Small intestine (tissue), 7 donors: ENCODE measurements around the gene ARHGAP4. TPM values are rescaled to one million over a fixed set of nuclear protein-coding genes. Genes with fewer than 3 reads are reported as not detected.

Experiments used
- DNase-seq, 2 donors: peaks; one replicate each; pipeline versions ENCODE4 v3.0.0 to v3.0.0-alpha.2; 2013
- FAIRE-seq: peaks from 2 replicates; lab custom pipeline; 2012; peaks lifted over from hg19 to GRCh38; lab: Jason Lieb, UNC
- H3K27ac ChIP-seq, 3 donors: one replicate each; pipeline ENCODE4 v1.5.1; 2013; ENCODE audit warnings: low read length in 2 of 3, mild to moderate bottlenecking in 2 of 3, control low read depth in 1 of 3, inconsistent platforms in 1 of 3, low read depth in 1 of 3, moderate library complexity in 1 of 3
- H3K27me3 ChIP-seq, 3 donors: one replicate each; pipeline ENCODE4 v1.6.1; 2013; ENCODE audit warnings: low read length in 3 of 3, inconsistent platforms in 1 of 3; ENCODE audit not compliant: control insufficient read depth in 3 of 3, insufficient read depth in 3 of 3
- H3K36me3 ChIP-seq, 3 donors: one replicate each; pipeline ENCODE4 v1.6.1; 2013; ENCODE audit warnings: low read length in 3 of 3, inconsistent platforms in 1 of 3, low read depth in 1 of 3, mild to moderate bottlenecking in 1 of 3, moderate library complexity in 1 of 3; ENCODE audit not compliant: control insufficient read depth in 3 of 3, insufficient read depth in 2 of 3
- H3K4me1 ChIP-seq, 3 donors: one replicate each; pipeline ENCODE4 v1.6.1; 2013; ENCODE audit warnings: low read length in 2 of 3, inconsistent platforms in 1 of 3, low read depth in 1 of 3, mild to moderate bottlenecking in 1 of 3, moderate library complexity in 1 of 3; ENCODE audit not compliant: control insufficient read depth in 3 of 3, insufficient read depth in 2 of 3
- H3K4me3 ChIP-seq, 3 donors: one replicate each; pipeline ENCODE4 v1.5.1; 2013; ENCODE audit warnings: low read length in 3 of 3, control low read depth in 1 of 3, inconsistent platforms in 1 of 3, low read depth in 1 of 3, mild to moderate bottlenecking in 1 of 3, moderate library complexity in 1 of 3
- H3K9me3 ChIP-seq, 2 donors: one replicate each; pipeline ENCODE4 v1.6.1; 2013; ENCODE audit warnings: low read depth in 1 of 2, low read length in 1 of 2; ENCODE audit not compliant: control insufficient read depth in 2 of 2, insufficient read depth in 1 of 2
- WGBS, 3 donors: extraction: QIAGEN DNeasy Blood & Tissue Kit; methylation state at CpG; one replicate each; pipeline ENCODE4 v1.1.7; 2013; 5-methylcytosine and 5-hydroxymethylcytosine counted together
- polyA plus RNA-seq, 4 donors: library from polyadenylated mRNA; stranded (reverse) in 3 of 4; unstranded in 1 of 4; fragments of 200-250 nt in 3 of 4; fragments of 120-200 nt in 1 of 4; gene quantifications; one replicate each; pipeline versions ENCODE4 v1.2.1 to v1.2.3, GENCODE V29; 2013
- donor health status: healthy with polysubstance abuse.
- donor health status: control.
- donor health status: control.
- donor health status: Bipolar disorder and iron deficiency.
- donor health status: healthy.

Gene ARHGAP4
- polyA plus RNA-seq, 4 donors: 29.8 to 63.0 (median 49.0) TPM

- H3K27me3 ChIP-seq: no peaks in the 10 kb centered on the region
- peaks cover 0 to 17% (median 0%) of the 10 kb centered on the region in 3 donors for H3K36me3 ChIP-seq
- H3K27ac ChIP-seq: peak overlapping the region in 1 of 3 donors; percentile 9
- no peak overlapping the region for H3K4me3 ChIP-seq
- H3K4me1 ChIP-seq: peaks cover 0 to 31% (median 0%) of the 10 kb centered on the region in 3 donors
- FAIRE-seq (no peak), DNase-seq (no peak)
- H3K9me3 ChIP-seq: no peaks in the 10 kb centered on the region
- WGBS, 3 donors: 50 to 59% (median 52%) methylated on average over 19 to 25 of the region's 25 CpGs
Measured at GRCh38 chrX:153922932-153923857, 2.9 kb downstream of the ARHGAP4 start.

GRCh38 chrX:153921511-153922446, 4.3 kb downstream of the ARHGAP4 start:
- WGBS, 3 donors: 56 to 82% (median 71%) methylated on average over 13 to 40 of the region's 40 CpGs
- Histone ChIP-seq H3K9me3 (no peaks in the 10 kb centered on the region), H3K36me3 (peaks cover 0 to 17% (median 0%) of the 10 kb centered on the region in 3 donors), H3K4me1 (peaks cover 0 to 25% (median 0%) of the 10 kb centered on the region in 3 donors), H3K27ac (peak overlapping the region in 1 of 3 donors; percentile 17), H3K27me3 (no peaks in the 10 kb centered on the region), H3K4me3 (no peak overlapping the region)
- FAIRE-seq: no peak
- no peak for DNase-seq

GRCh38 chrX:153921070-153921469, 5.0 kb downstream of the ARHGAP4 start:
- H3K36me3 ChIP-seq: peaks cover 0 to 21% (median 0%) of the 10 kb centered on the region in 3 donors
- DNase-seq (no peak), FAIRE-seq (no peak)
- 75 to 88% (median 81%) methylated on average over 7 to 16 of the region's 16 CpGs for WGBS, 3 donors
- H3K4me3 ChIP-seq: no peak overlapping the region
- H3K9me3 ChIP-seq: no peaks in the 10 kb centered on the region
- H3K27ac ChIP-seq: peak overlapping the region in 1 of 3 donors; percentile 17
- peaks cover 0 to 19% (median 0%) of the 10 kb centered on the region in 3 donors for H3K4me1 ChIP-seq
- H3K27me3 ChIP-seq: no peaks in the 10 kb centered on the region

GRCh38 chrX:153920546-153920945, 5.5 kb downstream of the ARHGAP4 start:
- H3K4me3 ChIP-seq: no peak overlapping the region
- H3K9me3 ChIP-seq: no peaks in the 10 kb centered on the region
- H3K27me3 ChIP-seq: no peaks in the 10 kb centered on the region
- WGBS, 3 donors: 84 to 96% (median 95%) methylated on average over 3 to 14 of the region's 14 CpGs
- DNase-seq (no peak), FAIRE-seq (no peak)
- H3K27ac ChIP-seq: no peak overlapping the region
- H3K4me1 ChIP-seq: peaks cover 0 to 16% (median 0%) of the 10 kb centered on the region in 3 donors
- peaks cover 0 to 21% (median 0%) of the 10 kb centered on the region in 3 donors for H3K36me3 ChIP-seq

GRCh38 chrX:153919281-153919680, 6.8 kb downstream of the ARHGAP4 start:
- FAIRE-seq (no peak), DNase-seq (no peak)
- H3K36me3 ChIP-seq: peaks cover 0 to 21% (median 0%) of the 10 kb centered on the region in 3 donors
- H3K9me3 ChIP-seq: no peaks in the 10 kb centered on the region
- H3K4me3 ChIP-seq: no peak overlapping the region
- WGBS, 3 donors: 91 to 95% (median 93%) methylated on average over 13 of the region's 13 CpGs
- H3K27ac ChIP-seq: no peak overlapping the region
- peaks cover 0 to 5% (median 0%) of the 10 kb centered on the region in 3 donors for H3K4me1 ChIP-seq
- no peaks in the 10 kb centered on the region for H3K27me3 ChIP-seq

- Histone ChIP-seq H3K4me1 (peaks cover 0 to 5% (median 0%) of the 10 kb centered on the region in 3 donors), H3K9me3 (no peaks in the 10 kb centered on the region), H3K27ac (no peak overlapping the region), H3K4me3 (no peak overlapping the region), H3K27me3 (no peaks in the 10 kb centered on the region), H3K36me3 (peaks cover 0 to 23% (median 0%) of the 10 kb centered on the region in 3 donors)
- DNase-seq: no peak
- 79 to 97% (median 91%) methylated on average over 6 of the region's 6 CpGs for WGBS, 3 donors
- FAIRE-seq: no peak
Measured at GRCh38 chrX:153917869-153918268, 8.2 kb downstream of the ARHGAP4 start.

GRCh38 chrX:153913701-153914100, 12.4 kb downstream of the ARHGAP4 start:
- H3K4me3 ChIP-seq: no peak overlapping the region
- H3K27me3 ChIP-seq: no peaks in the 10 kb centered on the region
- no peak overlapping the region for H3K27ac ChIP-seq
- no peaks in the 10 kb centered on the region for H3K9me3 ChIP-seq
- no peak for DNase-seq
- FAIRE-seq: no peak
- 87 to 92% (median 91%) methylated on average over 7 to 17 of the region's 17 CpGs for WGBS, 3 donors
- H3K4me1 ChIP-seq: no peaks in the 10 kb centered on the region
- peaks cover 0 to 21% (median 2%) of the 10 kb centered on the region in 3 donors for H3K36me3 ChIP-seq

GRCh38 chrX:153913211-153913610, 12.9 kb downstream of the ARHGAP4 start:
- Histone ChIP-seq H3K27ac (no peak overlapping the region), H3K9me3 (no peaks in the 10 kb centered on the region), H3K27me3 (no peaks in the 10 kb centered on the region), H3K4me3 (no peak overlapping the region), H3K36me3 (peaks cover 0 to 22% (median 2%) of the 10 kb centered on the region in 3 donors), H3K4me1 (no peaks in the 10 kb centered on the region)
- no peak for FAIRE-seq
- WGBS, 3 donors: 76 to 82% (median 76%) methylated on average over 13 to 17 of the region's 17 CpGs
- no peak for DNase-seq
